Fibroblast of pulmonary artery (primary cell): ENCODE data around the gene INPP4A.

Experiments
- DNase-seq: peaks from one replicate; pipeline ENCODE4 v3.0.0-alpha.2; 2010; ENCODE audit warnings: low read depth
- H3K4me3 ChIP-seq: replicated peaks from 2 replicates; pipeline ENCODE4 v1.5.1; 2011; ENCODE audit warnings: low read depth, mild to moderate bottlenecking, control low read depth, low read length, moderate library complexity
- TF ChIP-seq, protein P1 (sequence below): IDR thresholded peaks from 2 replicates; pipeline ENCODE4 v1.5.1; 2011; ENCODE audit warnings: mild to moderate bottlenecking, control low read depth, low read length, inconsistent platforms; ENCODE audit errors: missing control alignments

Gene INPP4A

DNA sequence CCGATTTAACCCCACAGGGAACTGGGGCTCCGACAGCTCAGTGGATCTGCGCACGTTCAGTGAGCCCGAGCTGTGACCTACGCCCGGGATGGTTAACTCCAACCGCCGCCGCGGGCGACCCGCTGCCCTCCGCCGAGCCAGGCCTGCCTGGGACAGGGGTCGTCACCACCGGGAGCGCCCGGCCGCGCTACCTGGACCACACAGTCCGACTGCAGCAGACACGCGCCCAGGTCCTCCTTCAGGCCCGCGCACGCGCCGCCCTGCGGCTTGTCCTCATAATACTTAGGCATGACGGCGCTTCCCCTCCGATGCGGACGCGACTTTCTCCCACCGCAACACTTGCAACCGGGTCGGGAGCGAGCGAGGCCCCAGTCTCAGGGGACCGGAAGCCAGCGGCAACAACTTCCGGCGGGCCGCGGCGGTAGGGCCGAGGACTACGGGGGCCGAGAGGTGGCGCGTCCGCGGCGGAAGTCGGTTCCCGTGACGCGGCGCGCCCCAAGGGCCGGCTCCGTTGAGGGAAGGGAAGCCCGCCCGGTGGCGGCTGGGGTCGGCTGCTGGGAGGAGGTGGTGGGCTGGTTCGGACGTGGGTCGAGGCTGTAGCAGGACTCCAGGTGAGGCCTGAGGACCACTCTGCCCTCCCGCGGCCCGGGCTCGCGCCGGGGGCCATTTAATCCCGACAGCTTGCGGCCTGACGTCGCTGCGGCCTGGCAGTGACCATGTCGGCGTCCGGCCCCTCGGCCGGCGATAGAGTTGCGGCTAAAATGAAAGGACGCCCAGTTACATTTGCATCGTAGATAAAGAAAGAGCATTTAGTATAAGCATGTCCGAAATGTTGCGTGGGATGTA, 163.7 kb downstream of the INPP4A start, which contains the start of the genes COA5 and UNC50:
Gene COA5 (minus strand): TSS at position 397 of the 846 bp plus-strand sequence. CDS start 107 bp downstream, at position 290.
Gene UNC50 (plus strand): TSS at position 474 of the 846 bp plus-strand sequence. CDS start 1,171 bp downstream, outside the sequence.
- H3K4me3 ChIP-seq = peak within 1 kb of the TSS; percentile 79
- TF ChIP-seq, protein P1, sequence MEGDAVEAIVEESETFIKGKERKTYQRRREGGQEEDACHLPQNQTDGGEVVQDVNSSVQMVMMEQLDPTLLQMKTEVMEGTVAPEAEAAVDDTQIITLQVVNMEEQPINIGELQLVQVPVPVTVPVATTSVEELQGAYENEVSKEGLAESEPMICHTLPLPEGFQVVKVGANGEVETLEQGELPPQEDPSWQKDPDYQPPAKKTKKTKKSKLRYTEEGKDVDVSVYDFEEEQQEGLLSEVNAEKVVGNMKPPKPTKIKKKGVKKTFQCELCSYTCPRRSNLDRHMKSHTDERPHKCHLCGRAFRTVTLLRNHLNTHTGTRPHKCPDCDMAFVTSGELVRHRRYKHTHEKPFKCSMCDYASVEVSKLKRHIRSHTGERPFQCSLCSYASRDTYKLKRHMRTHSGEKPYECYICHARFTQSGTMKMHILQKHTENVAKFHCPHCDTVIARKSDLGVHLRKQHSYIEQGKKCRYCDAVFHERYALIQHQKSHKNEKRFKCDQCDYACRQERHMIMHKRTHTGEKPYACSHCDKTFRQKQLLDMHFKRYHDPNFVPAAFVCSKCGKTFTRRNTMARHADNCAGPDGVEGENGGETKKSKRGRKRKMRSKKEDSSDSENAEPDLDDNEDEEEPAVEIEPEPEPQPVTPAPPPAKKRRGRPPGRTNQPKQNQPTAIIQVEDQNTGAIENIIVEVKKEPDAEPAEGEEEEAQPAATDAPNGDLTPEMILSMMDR = no peak
- DNase-seq = peak; percentile 93

DNA sequence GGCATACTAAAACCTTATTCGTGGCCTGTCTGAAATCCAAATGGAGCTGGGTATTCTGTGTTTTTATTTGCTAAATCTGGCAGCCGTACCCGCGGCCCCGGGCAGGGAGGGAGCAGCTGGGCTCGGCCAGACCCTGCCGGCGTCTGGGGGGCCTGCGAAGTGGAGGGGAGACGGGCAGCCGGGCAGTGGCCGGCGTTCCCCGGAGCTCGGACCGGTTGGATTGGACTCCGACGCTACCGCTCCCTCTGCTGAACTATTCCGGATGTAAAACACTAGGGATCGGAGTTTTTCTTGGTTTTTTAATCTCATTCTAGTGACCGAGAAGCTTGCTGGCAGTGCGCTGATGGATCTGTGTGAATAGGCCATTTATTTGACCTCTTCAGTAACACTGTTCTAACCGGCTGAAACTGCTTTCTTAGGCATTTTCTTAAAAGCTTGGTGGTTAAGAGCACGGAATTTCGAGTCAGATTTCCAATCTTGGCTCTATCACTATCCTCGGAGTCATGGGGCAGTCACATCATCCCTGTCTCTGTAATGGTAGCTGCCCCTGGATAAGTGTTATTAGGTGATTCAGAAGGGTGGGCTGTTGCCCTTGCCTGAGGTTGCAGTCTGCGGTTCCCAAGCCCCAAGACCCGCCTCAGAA, 164.4 kb downstream of the INPP4A start:
- TF ChIP-seq, protein P1 = no peak
- H3K4me3 ChIP-seq = peak overlapping the region; percentile 79
- DNase-seq = peak; percentile 52

DNA sequence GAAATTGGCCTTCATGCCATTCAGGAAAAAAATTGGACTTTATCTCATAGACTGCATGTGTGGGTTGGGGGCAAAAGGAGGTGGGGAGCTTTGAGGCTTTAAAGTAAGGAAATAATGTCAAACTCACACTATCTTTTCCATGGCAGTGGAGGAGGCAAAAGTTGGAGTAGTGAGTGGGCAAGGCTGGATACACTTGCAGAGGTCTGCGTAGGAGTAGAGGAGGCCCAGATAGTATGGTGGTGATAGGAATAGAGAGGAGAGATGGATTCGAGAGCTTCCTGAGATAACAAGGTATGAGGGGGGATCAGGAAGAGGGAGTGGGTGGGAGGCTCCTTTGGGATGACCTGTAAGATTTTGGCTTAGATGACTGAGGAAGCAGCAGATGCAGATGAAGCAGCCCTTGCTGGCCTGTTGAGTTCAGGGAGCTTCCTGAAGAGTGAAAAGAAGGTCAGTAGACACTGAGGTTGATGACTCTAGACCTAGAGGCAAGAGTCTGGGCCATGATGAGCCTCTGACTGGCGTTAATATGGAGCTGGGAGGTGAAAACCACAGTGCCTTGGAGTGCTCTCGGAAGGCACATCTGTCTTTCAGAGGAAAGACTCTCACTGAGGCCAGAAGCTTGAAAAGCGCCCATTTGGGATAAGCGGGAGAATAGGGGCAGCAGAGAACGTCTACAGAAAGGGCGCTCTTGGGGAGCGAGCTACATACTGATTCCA, 169.5 kb downstream of the INPP4A start:
- DNase-seq = no peak
- H3K4me3 ChIP-seq = no peak overlapping the region
- TF ChIP-seq, protein P1 = no peak

DNA sequence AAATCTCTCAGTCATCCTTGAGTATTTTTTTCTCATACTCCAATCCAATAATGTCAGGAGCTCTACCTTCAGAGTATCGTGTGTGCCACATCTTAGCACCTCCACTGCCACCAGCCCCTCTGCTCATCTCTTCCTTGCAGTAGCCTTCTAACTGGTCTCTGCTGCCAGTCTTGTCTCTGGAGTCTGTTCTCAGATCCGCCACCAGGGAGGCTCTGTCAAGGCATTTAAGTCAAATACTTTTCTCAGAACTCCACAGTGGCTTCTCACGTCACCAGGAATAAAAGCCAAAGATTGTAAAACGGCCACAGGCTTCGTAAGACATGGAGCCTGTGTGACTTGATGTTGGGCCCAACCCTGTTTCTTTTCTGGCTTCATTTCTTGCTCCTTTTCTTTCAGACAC, 170.8 kb downstream of the INPP4A start:
- TF ChIP-seq, protein P1 = peak; percentile 12
- DNase-seq = no peak
- H3K4me3 ChIP-seq = no peak overlapping the region

DNA sequence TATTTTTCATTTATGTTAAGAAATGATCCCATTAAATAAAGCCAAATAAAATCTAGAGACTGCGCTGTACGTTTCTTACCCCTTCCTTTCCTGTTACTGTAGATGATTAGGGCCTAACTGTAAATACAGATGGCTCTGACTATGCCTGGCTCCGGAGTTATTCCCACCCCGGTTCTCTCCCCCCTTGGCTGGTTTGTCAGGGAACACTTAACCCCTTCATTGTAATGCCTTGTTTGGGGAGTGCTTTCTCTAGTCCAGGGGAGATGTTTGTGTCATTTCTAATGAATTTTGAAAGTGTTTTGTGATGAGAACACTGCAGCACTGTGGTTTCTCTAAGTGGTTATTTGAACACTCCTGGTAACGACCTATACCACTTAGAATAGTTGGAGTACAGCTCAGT, 172.5 kb downstream of the INPP4A start:
- H3K4me3 ChIP-seq = no peak overlapping the region
- no peak for DNase-seq
- TF ChIP-seq, protein P1 = no peak

DNA sequence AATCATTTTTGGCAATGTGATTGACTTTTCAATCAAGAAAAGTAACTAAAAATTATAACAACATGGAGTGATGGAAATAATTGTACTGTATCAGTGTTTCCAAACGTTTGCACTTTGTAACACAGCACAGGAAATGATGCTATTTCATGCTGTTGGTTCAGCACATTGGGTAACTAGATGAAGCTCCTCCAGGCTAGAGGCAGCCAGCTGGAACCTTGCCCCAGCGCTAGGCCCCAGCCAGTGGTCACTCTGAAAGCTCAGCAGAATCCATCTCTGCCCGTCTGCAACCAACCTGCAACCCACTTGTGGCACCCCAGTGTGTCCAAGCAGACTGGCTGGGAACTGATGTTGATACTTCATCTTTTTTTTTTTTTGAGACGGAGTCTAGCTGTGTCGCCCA, 179.0 kb downstream of the INPP4A start:
- DNase-seq = peak; percentile 78
- H3K4me3 ChIP-seq = no peak overlapping the region
- TF ChIP-seq, protein P1 = no peak
